Midbrain (tissue), 1 donor: ENCODE measurements around the gene DCTPP1.
"Not testable (repeated sequence)": the region's sequence is repeated elsewhere in the genome, so short reads cannot be mapped to it uniquely, and the experiment has no call there.

Experiments
- DNase-seq: peaks from one replicate; lab custom pipeline; 2025; lab: John Stamatoyannopoulos, UW

Gene DCTPP1

GRCh38 chr16:30429678-30430427, at the start of gene DCTPP1:
Gene DCTPP1, minus strand, starts transcription at chr16:30430030. Its CDS starts 50 bp downstream, at chr16:30429980.
- peak; percentile 97 for DNase-seq

- no peak for DNase-seq
Measured at GRCh38 chr16:30478766-30479478, 49.1 kb upstream of the DCTPP1 start.

- not testable (repeated sequence) for DNase-seq
Measured at GRCh38 chr16:30477773-30478172, 47.9 kb upstream of the DCTPP1 start.

GRCh38 chr16:30476991-30477390, 47.2 kb upstream of the DCTPP1 start:
- no peak for DNase-seq

- DNase-seq: no peak
Measured at GRCh38 chr16:30474684-30475083, 44.9 kb upstream of the DCTPP1 start.

- no peak for DNase-seq
Measured at GRCh38 chr16:30474074-30474452, 44.2 kb upstream of the DCTPP1 start.

- no peak for DNase-seq
Measured at GRCh38 chr16:30473231-30474073, 43.6 kb upstream of the DCTPP1 start.

- DNase-seq: peak; percentile 6
Measured at GRCh38 chr16:30472328-30472942, 42.6 kb upstream of the DCTPP1 start, which contains the start of gene ITGAL. Gene ITGAL, plus strand, starts transcription at chr16:30472742. Its CDS starts 96 bp downstream, at chr16:30472838.

GRCh38 chr16:30470632-30470995, 40.8 kb upstream of the DCTPP1 start:
- no peak for DNase-seq

- DNase-seq: no peak
Measured at GRCh38 chr16:30470170-30470512, 40.3 kb upstream of the DCTPP1 start.

GRCh38 chr16:30464078-30464477, 34.2 kb upstream of the DCTPP1 start:
- no peak for DNase-seq

GRCh38 chr16:30461426-30461825, 31.6 kb upstream of the DCTPP1 start:
- not testable (repeated sequence) for DNase-seq

- no peak for DNase-seq
Measured at GRCh38 chr16:30459456-30459855, 29.6 kb upstream of the DCTPP1 start.

- no peak for DNase-seq
Measured at GRCh38 chr16:30458561-30459394, 28.9 kb upstream of the DCTPP1 start.

- no peak for DNase-seq
Measured at GRCh38 chr16:30457743-30458560, 28.1 kb upstream of the DCTPP1 start.

- no peak for DNase-seq
Measured at GRCh38 chr16:30457256-30457655, 27.4 kb upstream of the DCTPP1 start.

- DNase-seq: no peak
Measured at GRCh38 chr16:30456302-30456701, 26.5 kb upstream of the DCTPP1 start.

- DNase-seq: not testable (repeated sequence)
Measured at GRCh38 chr16:30452709-30453580, 23.1 kb upstream of the DCTPP1 start.

- DNase-seq: no peak
Measured at GRCh38 chr16:30449116-30449435, 19.2 kb upstream of the DCTPP1 start.
